WTC11 (cell line): ENCODE results near the gene ERC2.

ENCODE experiments used
- AR ChIP-seq: fragments of 250-450 bp; sonication (Bioruptor Pico); IDR thresholded peaks from 2 replicates; pipeline ENCODE4 v1.9.0; 2021; ENCODE audit warnings: mild to moderate bottlenecking
- CTCF ChIP-seq: fragments of 200-600 bp; IDR thresholded peaks from 2 replicates; pipeline ENCODE4 v1.8.0; 2022; ENCODE audit warnings: antibody characterized with exemption
- ESRRA ChIP-seq: sonication (generic); formaldehyde crosslinking; IDR thresholded peaks from 2 replicates; pipeline ENCODE4 v1.8.1; 2022; ENCODE audit warnings: mild to moderate bottlenecking, missing genetic modification reagents, borderline replicate concordance
- MAX ChIP-seq: sonication (generic); formaldehyde crosslinking; IDR thresholded peaks from 2 replicates; pipeline ENCODE4 v1.8.0; 2022; ENCODE audit warnings: mild to moderate bottlenecking, missing genetic modification reagents
- MYBL2 ChIP-seq: sonication (generic); formaldehyde crosslinking; IDR thresholded peaks from 2 replicates; pipeline ENCODE4 v1.8.1; 2023; ENCODE audit warnings: mild to moderate bottlenecking, moderate library complexity, missing genetic modification reagents
- NFYB ChIP-seq: sonication (generic); formaldehyde crosslinking; conservative IDR thresholded peaks from 2 replicates; pipeline ENCODE4 v1.8.0; 2022; ENCODE audit warnings: low read depth, missing genetic modification reagents
- NR1H2 ChIP-seq: sonication (generic); formaldehyde crosslinking; IDR thresholded peaks from 2 replicates; pipeline ENCODE4 v1.9.0; 2021; ENCODE audit warnings: mild to moderate bottlenecking, moderate library complexity, missing genetic modification reagents
- TCF7 ChIP-seq: sonication (generic); formaldehyde crosslinking; IDR thresholded peaks from 2 replicates; pipeline ENCODE4 v1.8.0; 2022; ENCODE audit warnings: mild to moderate bottlenecking, low read depth, missing genetic modification reagents, moderate library complexity
- TEAD4 ChIP-seq: sonication (generic); formaldehyde crosslinking; IDR thresholded peaks from 2 replicates; pipeline ENCODE4 v1.8.0; 2022; ENCODE audit warnings: mild to moderate bottlenecking, missing genetic modification reagents
- USF1 ChIP-seq: sonication (generic); formaldehyde crosslinking; IDR thresholded peaks from 2 replicates; pipeline ENCODE4 v1.8.0; 2022; ENCODE audit warnings: mild to moderate bottlenecking, missing genetic modification reagents
- ZNF263 ChIP-seq: sonication (generic); formaldehyde crosslinking; IDR thresholded peaks from 2 replicates; pipeline ENCODE4 v1.8.1; 2022; ENCODE audit warnings: low read depth, mild to moderate bottlenecking, moderate library complexity, missing genetic modification reagents
- ZNF512 ChIP-seq: sonication (generic); formaldehyde crosslinking; IDR thresholded peaks from 2 replicates; pipeline ENCODE4 v1.8.1; 2022; ENCODE audit warnings: missing genetic modification reagents, borderline replicate concordance

- TF ChIP-seq AR (CRISPR knock-in tag) (no peak), ESRRA (no peak), CTCF (no peak), USF1 (CRISPR knock-in tag) (no peak), ZNF263 (CRISPR knock-in tag) (no peak), MAX (CRISPR knock-in tag) (no peak), NFYB (CRISPR knock-in tag) (no peak), TEAD4 (CRISPR knock-in tag) (no peak), NR1H2 (CRISPR knock-in tag) (no peak), TCF7 (CRISPR knock-in tag) (no peak), MYBL2 (CRISPR knock-in tag) (no peak), ZNF512 (no peak)
Observed at GRCh38 chr3:56190771-56191305, 277.4 kb downstream of the ERC2 start.
